ENCODE measurements around the gene NUAK1.
"Not testable (repeated sequence)": the region's sequence is repeated elsewhere in the genome, so short reads cannot be mapped to it uniquely, and the experiment has no call there.

The NUAK1 gene

GRCh38 chr12:106023039-106023438 lies 115.7 kb downstream of the NUAK1 start:
- no peak for DNase-seq (ENCODE audit: low read depth)
- TF ChIP-seq CTCF (IDR thresholded peaks at IDR 0.05; ENCODE audit: insufficient read depth, low read depth, low read length, missing control alignments), result no peak
- no peak overlapping the region for H3K4me3 ChIP-seq (ENCODE audit: low read depth, low read length)

- no peak for TF ChIP-seq CTCF (IDR thresholded peaks at IDR 0.05; ENCODE audit: insufficient read depth, low read depth, low read length, missing control alignments)
Observed at GRCh38 chr12:106022568-106023012, 116.2 kb downstream of the NUAK1 start.

GRCh38 chr12:106021516-106021915 lies 117.2 kb downstream of the NUAK1 start:
- TF ChIP-seq CTCF (IDR thresholded peaks at IDR 0.05; ENCODE audit: insufficient read depth, low read depth, low read length, missing control alignments), result no peak
- no peak for DNase-seq (ENCODE audit: low read depth)
- no peak overlapping the region for H3K4me3 ChIP-seq (ENCODE audit: low read depth, low read length)

More at GRCh38 chr12:106022568-106023012, 116.2 kb downstream of the NUAK1 start:
- DNase-seq (ENCODE audit: low read depth), result no peak
- no peak overlapping the region for H3K4me3 ChIP-seq (ENCODE audit: low read depth, low read length)

GRCh38 chr12:106020736-106021135 lies 118.0 kb downstream of the NUAK1 start:
- no peak overlapping the region for H3K4me3 ChIP-seq (ENCODE audit: low read depth, low read length)
- DNase-seq (ENCODE audit: low read depth), result no peak
- TF ChIP-seq CTCF (IDR thresholded peaks at IDR 0.05; ENCODE audit: insufficient read depth, low read depth, low read length, missing control alignments), result no peak

- TF ChIP-seq CTCF (IDR thresholded peaks at IDR 0.05; ENCODE audit: insufficient read depth, low read depth, low read length, missing control alignments), result no peak
- no peak for DNase-seq (ENCODE audit: low read depth)
- H3K4me3 ChIP-seq (ENCODE audit: low read depth, low read length), result no peak overlapping the region
Observed at GRCh38 chr12:106019144-106019543, 119.6 kb downstream of the NUAK1 start.

GRCh38 chr12:106018286-106018685 lies 120.5 kb downstream of the NUAK1 start:
- H3K4me3 ChIP-seq (ENCODE audit: low read depth, low read length), result no peak overlapping the region
- DNase-seq (ENCODE audit: low read depth), result no peak
- no peak for TF ChIP-seq CTCF (IDR thresholded peaks at IDR 0.05; ENCODE audit: insufficient read depth, low read depth, low read length, missing control alignments)

GRCh38 chr12:106016601-106017278 lies 122.0 kb downstream of the NUAK1 start:
- not testable (repeated sequence) for DNase-seq (ENCODE audit: low read depth); H3K4me3 ChIP-seq (ENCODE audit: low read depth, low read length)

Data from GM12865 (cell line).